GM18499 (cell line): ENCODE data around the gene MYL7.

Experiments used
- ATAC-seq: cut with Tn5 transposase; IDR thresholded peaks from one replicate; pipeline ENCODE4 v1.9.1; 2021; ENCODE audit warnings: moderate number of reproducible peaks; ENCODE audit not compliant: insufficient read depth, unreplicated experiment

Gene MYL7

DNA sequence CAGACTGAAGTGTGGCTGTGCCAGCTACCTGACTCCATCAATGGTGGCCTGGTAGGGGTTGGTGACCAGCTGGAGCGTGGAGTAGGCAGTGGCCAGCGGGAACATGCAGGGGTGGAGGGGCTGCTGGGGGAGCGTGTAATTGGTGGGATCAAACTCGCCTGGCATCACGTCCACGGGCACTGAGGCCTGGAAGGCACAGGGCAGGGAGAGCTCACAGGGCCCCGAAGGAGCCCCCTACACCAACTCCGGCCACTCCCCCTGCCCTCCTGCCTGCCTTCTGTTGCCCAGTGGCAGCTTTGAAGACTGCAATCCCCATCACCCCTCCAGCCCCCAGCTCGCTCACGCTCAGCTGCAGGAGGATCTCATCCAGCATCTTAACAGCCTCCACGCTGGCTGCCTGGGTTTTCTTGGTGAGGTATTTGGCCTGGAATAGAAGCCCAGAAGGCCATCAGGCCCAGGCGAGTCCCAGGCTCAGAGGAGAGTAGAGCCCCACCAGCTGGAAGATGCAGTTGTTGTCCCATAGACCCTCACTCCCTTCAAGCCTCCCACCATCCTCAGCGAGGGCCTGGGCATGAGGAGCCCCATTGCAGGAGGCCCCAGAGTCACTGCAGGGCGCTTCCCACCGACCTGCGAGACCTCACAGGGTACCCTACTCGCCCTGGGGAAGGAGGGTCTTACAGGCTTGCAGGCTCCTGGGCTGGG, 24.9 kb downstream of the MYL7 start:
- no peak for ATAC-seq

DNA sequence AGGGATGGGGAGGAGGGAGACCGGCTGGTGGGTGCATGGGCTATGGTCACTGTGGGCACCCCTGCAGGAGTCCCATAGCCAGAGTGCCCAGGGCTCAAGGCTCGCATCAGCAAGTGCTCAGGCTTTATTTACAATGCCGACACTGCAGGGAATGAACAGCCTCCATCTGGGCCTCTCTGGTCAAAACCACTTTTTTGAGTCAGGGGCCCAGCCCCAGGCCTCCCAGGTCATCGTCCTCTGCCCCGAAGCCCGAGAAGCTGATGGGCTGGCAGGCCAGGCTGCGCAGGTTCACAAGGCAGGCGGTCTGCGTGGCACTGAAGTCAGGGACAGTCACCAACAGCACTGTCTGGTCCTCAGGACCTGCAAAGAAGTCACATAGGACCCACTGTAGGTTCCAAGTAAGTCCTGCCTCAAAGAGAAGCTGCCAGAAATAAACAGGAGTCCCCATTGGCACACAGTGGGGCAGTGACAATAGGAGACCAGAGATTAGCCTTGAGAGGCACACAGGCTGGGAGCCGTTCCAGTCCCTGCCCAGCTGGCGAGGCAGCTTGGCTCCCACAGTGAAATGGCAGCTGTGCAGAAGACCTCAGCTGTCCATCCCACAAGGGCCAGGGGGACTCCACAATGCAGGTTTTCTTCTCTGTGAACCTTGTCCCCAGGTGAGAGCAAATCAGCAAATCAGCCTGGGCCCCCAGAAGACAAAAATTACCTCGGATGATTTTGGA, 26.4 kb downstream of the MYL7 start:
- ATAC-seq = no peak

GRCh38 chr7:44113764-44114354, 27.3 kb downstream of the MYL7 start:
- ATAC-seq = no peak

DNA sequence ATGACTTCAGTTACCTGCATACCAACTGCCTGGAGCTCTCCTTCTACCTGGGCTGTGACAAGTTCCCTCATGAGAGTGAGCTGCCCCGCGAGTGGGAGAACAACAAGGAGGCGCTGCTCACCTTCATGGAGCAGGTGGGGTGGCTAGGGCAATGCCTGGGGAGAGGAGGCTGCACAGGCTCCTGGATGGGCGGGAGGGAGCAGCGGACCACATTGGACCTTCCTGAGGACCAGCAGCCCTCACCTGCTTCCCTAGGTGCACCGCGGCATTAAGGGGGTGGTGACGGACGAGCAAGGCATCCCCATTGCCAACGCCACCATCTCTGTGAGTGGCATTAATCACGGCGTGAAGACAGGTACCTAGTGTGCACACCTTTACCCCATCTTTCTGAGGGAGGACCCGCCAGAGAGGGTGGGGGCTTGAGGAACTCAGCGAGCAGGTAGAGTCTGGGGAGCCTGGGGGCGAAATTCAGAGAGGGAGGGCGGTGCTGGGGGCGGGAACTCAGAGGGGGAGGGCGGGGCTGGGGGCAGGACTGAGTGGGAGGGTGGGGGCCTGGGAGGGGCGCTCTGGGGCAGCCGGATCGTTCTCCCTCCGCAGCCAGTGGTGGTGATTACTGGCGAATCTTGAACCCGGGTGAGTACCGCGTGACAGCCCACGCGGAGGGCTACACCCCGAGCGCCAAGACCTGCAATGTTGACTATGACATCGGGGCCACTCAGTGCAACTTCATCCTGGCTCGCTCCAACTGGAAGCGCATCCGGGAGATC, 28.0 kb downstream of the MYL7 start:
- no peak for ATAC-seq

GRCh38 chr7:44112231-44112996, 28.7 kb downstream of the MYL7 start:
- ATAC-seq = no peak

GRCh38 chr7:44111761-44112160, 29.4 kb downstream of the MYL7 start:
- ATAC-seq = no peak

DNA sequence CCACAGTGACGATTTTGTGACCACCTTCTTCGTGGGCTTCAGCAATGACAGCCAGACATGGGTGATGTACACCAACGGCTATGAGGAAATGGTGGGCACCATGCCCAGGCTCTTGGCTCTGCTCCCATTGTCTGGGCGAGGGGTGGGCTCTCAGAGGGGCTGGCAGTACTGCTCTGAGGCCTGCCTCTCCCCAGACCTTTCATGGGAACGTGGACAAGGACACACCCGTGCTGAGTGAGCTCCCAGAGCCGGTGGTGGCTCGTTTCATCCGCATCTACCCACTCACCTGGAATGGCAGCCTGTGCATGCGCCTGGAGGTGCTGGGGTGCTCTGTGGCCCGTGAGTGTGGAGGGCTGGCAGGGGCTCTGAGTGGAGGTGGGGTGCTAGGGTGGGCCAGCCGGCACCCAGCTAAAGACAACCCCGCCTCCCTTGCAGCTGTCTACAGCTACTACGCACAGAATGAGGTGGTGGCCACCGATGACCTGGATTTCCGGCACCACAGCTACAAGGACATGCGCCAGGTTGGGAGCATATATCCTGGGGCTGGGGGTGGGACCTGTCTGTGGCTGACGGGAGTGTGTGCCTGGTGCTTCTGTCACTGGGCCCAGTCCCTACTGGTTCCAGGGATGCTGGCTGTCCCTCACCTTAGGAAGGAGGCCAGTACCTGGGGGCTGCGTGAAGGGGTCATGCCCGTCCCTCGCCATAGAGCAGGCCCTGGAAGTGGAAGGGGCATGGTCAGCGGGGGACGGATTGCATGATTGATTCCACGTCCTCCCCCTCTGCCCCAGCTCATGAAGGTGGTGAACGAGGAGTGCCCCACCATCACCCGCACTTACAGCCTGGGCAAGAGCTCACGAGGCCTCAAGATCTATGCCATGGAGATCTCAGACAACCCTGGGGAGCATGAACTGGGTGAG, 30.2 kb downstream of the MYL7 start:
- ATAC-seq = no peak

DNA sequence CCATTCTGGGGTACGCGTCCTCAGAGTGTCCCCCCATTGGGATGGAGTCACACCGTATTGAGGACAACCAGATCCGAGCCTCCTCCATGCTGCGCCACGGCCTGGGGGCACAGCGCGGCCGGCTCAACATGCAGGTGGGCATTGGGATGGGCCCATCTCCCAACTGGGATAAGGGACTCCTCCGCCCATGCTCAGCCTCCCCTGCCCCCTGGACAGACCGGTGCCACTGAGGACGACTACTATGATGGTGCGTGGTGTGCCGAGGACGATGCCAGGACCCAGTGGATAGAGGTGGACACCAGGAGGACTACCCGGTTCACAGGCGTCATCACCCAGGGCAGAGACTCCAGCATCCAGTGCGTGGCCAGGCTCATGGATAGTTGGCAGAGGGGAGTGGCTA, 31.1 kb downstream of the MYL7 start:
- ATAC-seq = no peak

DNA sequence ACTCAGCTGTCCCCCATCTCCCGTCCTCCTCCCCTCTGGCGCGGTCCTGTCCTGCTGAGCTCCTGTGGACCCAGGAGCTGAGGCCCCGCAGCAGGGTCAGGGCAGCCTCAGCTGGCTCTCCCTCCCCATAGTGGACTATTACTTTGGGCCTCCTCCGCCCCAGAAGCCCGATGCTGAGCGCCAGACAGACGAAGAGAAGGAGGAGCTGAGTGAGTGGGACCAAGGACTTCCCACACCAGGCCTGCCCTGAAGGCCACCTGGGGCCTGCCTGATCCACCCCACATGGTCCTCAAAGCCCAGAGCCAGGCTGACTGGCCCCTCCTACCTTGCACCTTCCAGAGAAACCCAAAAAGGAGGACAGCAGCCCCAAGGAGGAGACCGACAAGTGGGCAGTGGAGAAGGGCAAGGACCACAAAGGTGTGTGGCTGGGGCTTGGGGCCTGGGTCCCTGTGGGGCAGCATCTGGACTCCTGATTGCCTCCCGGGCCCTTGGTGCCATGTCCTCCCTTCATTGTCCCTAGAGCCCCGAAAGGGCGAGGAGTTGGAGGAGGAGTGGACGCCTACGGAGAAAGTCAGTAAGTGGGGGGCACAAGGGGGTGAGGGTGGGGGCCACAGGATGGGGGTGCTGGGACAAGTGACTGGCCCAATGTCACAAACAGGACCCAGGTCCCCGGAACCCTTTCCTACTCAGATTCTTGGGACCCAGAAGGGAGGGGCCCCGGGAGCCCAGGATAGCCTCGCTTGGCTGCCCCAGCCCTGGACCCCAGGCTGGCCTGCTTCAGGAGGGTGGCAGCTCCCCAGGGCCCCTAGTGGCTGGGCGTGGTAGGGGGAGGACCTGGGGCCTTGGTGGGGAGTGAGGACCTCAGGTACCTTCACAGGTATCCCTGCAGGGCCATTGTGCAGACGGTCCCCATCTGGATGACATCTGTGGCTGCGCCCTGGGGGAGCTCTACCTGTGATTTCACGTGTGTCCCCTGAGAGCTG, 32.1 kb downstream of the MYL7 start:
- ATAC-seq = no peak

DNA sequence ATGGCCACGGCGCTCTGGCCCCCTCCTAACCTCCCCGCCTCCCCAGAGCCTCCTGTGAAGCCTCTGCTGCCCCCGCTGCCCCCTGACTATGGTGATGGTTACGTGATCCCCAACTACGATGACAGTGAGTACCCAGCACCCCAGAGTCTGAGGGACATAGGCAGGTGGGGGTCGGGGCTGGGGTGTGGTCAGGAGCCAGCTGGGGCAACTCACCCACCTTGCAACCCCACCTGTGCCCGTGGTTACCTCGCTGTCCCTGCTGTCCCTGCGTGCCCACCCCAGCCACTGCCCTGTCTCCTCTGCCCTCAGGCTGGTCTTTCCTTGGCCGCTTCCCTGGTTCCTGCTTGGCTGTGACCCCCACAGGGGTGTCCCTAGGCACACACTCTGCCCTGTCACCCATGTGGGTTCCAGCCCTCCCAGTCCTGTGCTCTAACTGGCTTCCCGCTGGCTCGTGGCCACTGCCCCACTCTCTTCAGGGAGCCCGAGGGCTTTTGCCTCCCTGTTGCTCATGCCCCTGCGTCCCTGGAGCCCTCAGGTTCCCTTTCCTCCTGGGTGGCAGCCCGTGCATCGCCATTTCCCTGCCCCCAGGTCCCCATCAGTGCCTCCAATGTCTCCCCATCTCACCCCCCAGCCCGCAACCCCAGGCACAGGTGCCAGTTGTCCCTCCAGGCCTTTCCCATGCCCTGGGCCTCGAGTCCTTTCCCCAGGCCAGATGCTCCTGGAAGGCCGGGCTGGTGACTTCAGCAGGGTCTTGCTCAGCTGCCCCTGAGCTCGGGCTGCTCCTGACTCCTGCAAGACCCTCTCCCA, 33.0 kb downstream of the MYL7 start:
- ATAC-seq = no peak

DNA sequence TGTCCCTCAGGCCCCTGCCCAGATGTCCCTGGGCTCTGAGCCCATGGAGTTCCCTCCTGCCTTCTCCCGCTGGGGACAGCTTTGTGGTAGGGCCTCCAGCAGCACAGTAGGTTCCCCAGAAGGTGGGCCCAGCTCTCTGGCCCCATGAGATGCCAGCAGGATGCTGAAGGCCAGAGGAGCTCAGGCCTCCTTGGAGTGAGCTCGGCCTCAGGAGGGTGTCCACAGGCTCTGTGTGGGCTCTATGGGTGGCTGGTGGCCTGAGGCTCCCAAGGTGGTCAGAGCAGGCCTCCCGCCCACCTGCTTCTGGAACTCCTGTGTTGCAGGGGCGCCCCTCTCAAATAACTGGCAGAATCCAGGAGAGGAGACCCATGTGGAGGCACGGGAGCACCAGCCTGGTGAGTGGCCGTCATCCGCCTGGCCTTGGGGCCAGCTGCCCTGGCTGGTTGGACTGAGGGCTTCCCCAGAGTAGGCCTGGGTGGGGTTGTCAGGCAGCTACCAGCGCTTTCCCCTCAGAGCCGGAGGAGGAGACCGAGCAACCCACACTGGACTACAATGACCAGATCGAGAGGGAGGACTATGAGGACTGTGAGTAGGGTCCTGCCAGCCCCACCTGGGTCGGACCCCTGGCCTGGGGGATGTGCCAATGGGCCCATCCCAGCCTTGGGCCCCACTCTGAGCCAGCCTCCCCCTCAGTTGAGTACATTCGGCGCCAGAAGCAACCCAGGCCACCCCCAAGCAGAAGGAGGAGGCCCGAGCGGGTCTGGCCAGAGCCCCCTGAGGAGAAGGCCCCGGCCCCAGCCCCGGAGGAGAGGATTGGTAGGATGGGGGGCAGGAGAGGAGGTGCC, 33.8 kb downstream of the MYL7 start:
- no peak for ATAC-seq

- no peak for ATAC-seq
Measured at GRCh38 chr7:44106311-44107065, 34.6 kb downstream of the MYL7 start.

DNA sequence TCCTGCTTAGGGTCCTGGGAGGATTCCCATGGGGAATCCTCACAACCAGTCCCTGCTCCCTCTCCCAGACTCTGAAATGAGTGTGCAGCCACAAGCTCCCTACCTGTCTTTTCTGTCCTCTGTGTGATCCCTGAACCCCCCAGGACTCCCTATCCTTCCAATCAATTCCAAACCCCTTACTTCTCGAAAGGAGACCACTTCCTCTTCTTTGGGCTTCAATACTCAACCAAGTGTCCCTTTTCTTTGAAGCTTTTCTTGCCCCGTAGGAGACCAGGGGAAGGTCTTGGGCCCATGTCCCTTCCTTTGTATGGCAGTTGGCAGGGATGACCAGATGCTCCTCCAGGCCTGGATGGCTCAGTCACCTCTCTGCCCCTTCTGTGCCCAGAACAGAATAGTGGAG, 35.3 kb downstream of the MYL7 start:
- ATAC-seq = no peak

GRCh38 chr7:44104860-44105771, 36.0 kb downstream of the MYL7 start:
- ATAC-seq = no peak
